Right cardiac atrium (tissue), 5 donors: ENCODE data around the gene MND1. TPM values are rescaled to one million over a fixed set of nuclear protein-coding genes. Genes with fewer than 3 reads are reported as not detected.

Experiments used
- ATAC-seq, 2 donors: fragments of 200-7000 bp; cut with Tn5 transposase; one replicate each; pipeline versions ENCODE4 v1.8.0 to v1.9.1; 2020; ENCODE audit warnings: moderate library complexity in 2 of 2, mild to moderate bottlenecking in 1 of 2
- DNase-seq, 3 donors: peaks; one replicate each; pipeline ENCODE4 v3.0.0-alpha.2; 2020
- H3K27ac ChIP-seq: one replicate; pipeline ENCODE4 v1.5.1; 2013; ENCODE audit warnings: mild to moderate bottlenecking, low read length, control low read depth, moderate library complexity
- H3K27me3 ChIP-seq: one replicate; pipeline ENCODE4 v1.6.1; 2013; ENCODE audit not compliant: control insufficient read depth, insufficient read depth
- H3K4me1 ChIP-seq: one replicate; pipeline ENCODE4 v1.6.1; 2013; ENCODE audit warnings: low read length; ENCODE audit not compliant: control insufficient read depth, insufficient read depth
- H3K4me3 ChIP-seq: one replicate; pipeline ENCODE4 v1.5.1; 2013; ENCODE audit warnings: low read length, control low read depth
- H3K9me3 ChIP-seq: one replicate; pipeline ENCODE4 v1.6.1; 2013; ENCODE audit warnings: low read length; ENCODE audit not compliant: control insufficient read depth
- WGBS: extraction: QIAGEN DNeasy Blood & Tissue Kit; methylation state at CpG from one replicate; pipeline ENCODE4 v1.1.7; 2013; 5-methylcytosine and 5-hydroxymethylcytosine counted together
- intact Hi-C, 4 donors: fragments of 100-400 bp; cut with DNase I; formaldehyde crosslinking; loops; one replicate each; pipeline versions ENCODE4 v1.11.0 to v1.14.0; 2022 to 2023
- polyA plus RNA-seq: library from polyadenylated mRNA; stranded (reverse); fragments of 200-250 nt; gene quantifications from one replicate; pipeline ENCODE4 v1.2.3, GENCODE V29; 2013
- total RNA-seq, 4 donors: library from RNA; stranded (reverse); fragmentation: NEBNext Ultra II Directional; extraction: Animal tissue kit (Norgen Biotek cat#: 25700); gene quantifications; one replicate each; pipeline ENCODE4 v1.2.1, GENCODE V29; 2021
- donor health status: healthy with polysubstance abuse.
- donor health status: DM: no; HTN: yes; CAD: no.
- donor health status: DM: no; HTN: no; CAD: no.
- donor health status: DM: no; HTN: yes; CAD: no; lungs with severe emphysema.
- donor health status: DM: yes; HTN: yes; CAD: no.

The MND1 gene
- total and polyA plus RNA-seq, 5 donors: 0.20 to 0.54 (median 0.41) TPM; not detected in 2

GRCh38 chr4:153421941-153422340 is 77.5 kb downstream of the MND1 start:
- no peaks in the 10 kb centered on the region for H3K4me1 ChIP-seq
- H3K4me3 ChIP-seq: no peak overlapping the region
- H3K27ac ChIP-seq: no peak overlapping the region
- no peaks in the 10 kb centered on the region for H3K9me3 ChIP-seq
- H3K27me3 ChIP-seq: no peaks in the 10 kb centered on the region
- WGBS: 95% methylated on average over 3 of the region's 3 CpGs
- ATAC-seq (no peak), DNase-seq (no peak)
- intact Hi-C loops: no loop called here

GRCh38 chr4:153426207-153426885 is 81.9 kb downstream of the MND1 start:
- no peaks in the 10 kb centered on the region for H3K27me3 ChIP-seq
- 92% methylated on average over 4 of the region's 4 CpGs for WGBS
- no peak for ATAC-seq
- intact Hi-C loops: no loop called here
- H3K4me3 ChIP-seq: no peak overlapping the region
- H3K27ac ChIP-seq: no peak overlapping the region
- H3K9me3 ChIP-seq: no peaks in the 10 kb centered on the region
- DNase-seq: no peak
- H3K4me1 ChIP-seq: no peaks in the 10 kb centered on the region

GRCh38 chr4:153427363-153428071 is 83.0 kb downstream of the MND1 start:
- Histone ChIP-seq H3K4me1 (no peaks in the 10 kb centered on the region), H3K9me3 (no peaks in the 10 kb centered on the region), H3K27ac (no peak overlapping the region), H3K4me3 (no peak overlapping the region), H3K27me3 (no peaks in the 10 kb centered on the region)
- ATAC-seq: no peak
- intact Hi-C loops: no loop called here
- 91% methylated on average over 4 of the region's 4 CpGs for WGBS
- DNase-seq: no peak

- Histone ChIP-seq H3K27ac (no peak overlapping the region), H3K9me3 (no peaks in the 10 kb centered on the region), H3K27me3 (no peaks in the 10 kb centered on the region), H3K4me1 (no peaks in the 10 kb centered on the region), H3K4me3 (no peak overlapping the region)
- WGBS: 54% methylated on average over 3 of the region's 3 CpGs
- ATAC-seq (peak in 1 of 2 donors; percentile 66), DNase-seq (no peak)
- intact Hi-C loops: no loop called here
Measured at GRCh38 chr4:153428941-153429475, 84.5 kb downstream of the MND1 start.

- ATAC-seq: peak; percentile 82 to 83
- no peaks in the 10 kb centered on the region for H3K9me3 ChIP-seq
- H3K27me3 ChIP-seq: no peaks in the 10 kb centered on the region
- intact Hi-C loops: loop anchor here in 3 of 4 donors (2.0 to 10.0 kb wide), 4 partner anchors 88 to 144 kb away; partner anchors contain the start of gene MND1 (in 1 of the 3)
- peak; percentile 46 to 59 (median 58) for DNase-seq
- H3K27ac ChIP-seq: no peak overlapping the region
- no peak overlapping the region for H3K4me3 ChIP-seq
- WGBS: 62% methylated on average over 12 of the region's 12 CpGs
- no peaks in the 10 kb centered on the region for H3K4me1 ChIP-seq
Measured at GRCh38 chr4:153432965-153433753, 88.7 kb downstream of the MND1 start.

- Histone ChIP-seq H3K27ac (no peak overlapping the region), H3K4me1 (no peaks in the 10 kb centered on the region), H3K4me3 (no peak overlapping the region), H3K9me3 (no peaks in the 10 kb centered on the region), H3K27me3 (no peaks in the 10 kb centered on the region)
- ATAC-seq: peak in 1 of 2 donors; percentile 11
- DNase-seq: no peak
- intact Hi-C loops: loop anchor here in 3 of 4 donors (2.0 to 10.0 kb wide), 4 partner anchors 89 to 144 kb away; partner anchors contain the start of gene MND1 (in 1 of the 3)
- WGBS: 60% methylated on average over 3 of the region's 3 CpGs
Measured at GRCh38 chr4:153433754-153434105, 89.2 kb downstream of the MND1 start.

- 96% methylated on average over 2 of the region's 2 CpGs for WGBS
- H3K27me3 ChIP-seq: no peaks in the 10 kb centered on the region
- no peak overlapping the region for H3K27ac ChIP-seq
- DNase-seq (no peak), ATAC-seq (no peak)
- intact Hi-C loops: loop anchor here in 2 of 4 donors (5.0 to 10.0 kb wide), 3 partner anchors 89 to 143 kb away; partner anchors contain the start of gene MND1 (in 1 of the 2)
- H3K9me3 ChIP-seq: no peaks in the 10 kb centered on the region
- no peak overlapping the region for H3K4me3 ChIP-seq
- no peaks in the 10 kb centered on the region for H3K4me1 ChIP-seq
Measured at GRCh38 chr4:153434190-153434589, 89.7 kb downstream of the MND1 start.

- intact Hi-C loops: loop anchor here in 2 of 4 donors (10.0 kb wide), 2 partner anchors 94 to 136 kb away; partner anchors contain the start of gene MND1 (in 1 of the 2)
- WGBS: 71% methylated on average over 13 of the region's 13 CpGs
- peak in 1 of 2 donors; percentile 56 for ATAC-seq
Measured at GRCh38 chr4:153438916-153439756, 94.6 kb downstream of the MND1 start.

GRCh38 chr4:153439831-153440230 is 95.3 kb downstream of the MND1 start:
- H3K9me3 ChIP-seq: no peaks in the 10 kb centered on the region
- 93% methylated on average over 9 of the region's 9 CpGs for WGBS
- H3K4me1 ChIP-seq: no peaks in the 10 kb centered on the region
- DNase-seq (no peak), ATAC-seq (no peak)
- no peaks in the 10 kb centered on the region for H3K27me3 ChIP-seq
- no peak overlapping the region for H3K27ac ChIP-seq
- intact Hi-C loops: loop anchor here in 2 of 4 donors (10.0 kb wide), 2 partner anchors 95 to 135 kb away; partner anchors contain the start of gene MND1 (in 1 of the 2)
- no peak overlapping the region for H3K4me3 ChIP-seq

More at GRCh38 chr4:153438916-153439756, 94.6 kb downstream of the MND1 start:
- Histone ChIP-seq H3K9me3 (no peaks in the 10 kb centered on the region), H3K4me1 (no peaks in the 10 kb centered on the region), H3K27me3 (no peaks in the 10 kb centered on the region), H3K27ac (no peak overlapping the region), H3K4me3 (peak overlapping the region; percentile 18)
- DNase-seq: no peak

- ATAC-seq (no peak), DNase-seq (no peak)
- H3K27me3 ChIP-seq: no peaks in the 10 kb centered on the region
- no peaks in the 10 kb centered on the region for H3K4me1 ChIP-seq
- H3K4me3 ChIP-seq: no peak overlapping the region
- no peaks in the 10 kb centered on the region for H3K9me3 ChIP-seq
- intact Hi-C loops: no loop called here
- no peak overlapping the region for H3K27ac ChIP-seq
- WGBS: 91% methylated on average over 6 of the region's 6 CpGs
Measured at GRCh38 chr4:153440475-153440874, 96.0 kb downstream of the MND1 start.
